Smooth muscle cell (in vitro differentiated cells): ENCODE results near the gene TWF2. TPM values are rescaled to one million over a fixed set of nuclear protein-coding genes. Genes with fewer than 3 reads are reported as not detected.
A peak's percentile ranks its signal among the peaks of the same experiment; 100 is the strongest.

Source experiments
- DNase-seq: peaks from one replicate; lab custom pipeline; 2025; ENCODE audit not compliant: unreplicated experiment; lab: John Stamatoyannopoulos, UW
- H2AFZ ChIP-seq: fragments of 200-600 bp; sonication (generic); 2 replicates; pipeline ENCODE4 v1.6.0; 2016; ENCODE audit warnings: antibody characterized with exemption, low read depth, mild to moderate bottlenecking
- H3F3A ChIP-seq: fragments of 200-600 bp; sonication (generic); 2 replicates; pipeline ENCODE4 v1.6.0; 2017; ENCODE audit warnings: antibody characterized with exemption, low read depth
- H3K27ac ChIP-seq: fragments of 200-600 bp; sonication (generic); 2 replicates; pipeline ENCODE4 v1.5.1; 2016; ENCODE audit warnings: low read depth, mild to moderate bottlenecking
- H3K27me3 ChIP-seq: fragments of 200-600 bp; sonication (generic); 2 replicates; pipeline ENCODE4 v1.6.1; 2016; ENCODE audit warnings: low read depth, mild to moderate bottlenecking
- H3K36me3 ChIP-seq: fragments of 200-600 bp; sonication (generic); 2 replicates; pipeline ENCODE4 v1.5.1; 2016; ENCODE audit warnings: low read depth
- H3K4me1 ChIP-seq: fragments of 200-600 bp; sonication (generic); 2 replicates; pipeline ENCODE4 v1.5.1; 2016; ENCODE audit warnings: low read depth
- H3K4me2 ChIP-seq: fragments of 200-600 bp; sonication (generic); 2 replicates; pipeline ENCODE4 v1.6.0; 2016; ENCODE audit warnings: mild to moderate bottlenecking
- H3K4me3 ChIP-seq: fragments of 200-600 bp; sonication (generic); 2 replicates; pipeline ENCODE4 v1.5.1; 2016; ENCODE audit warnings: mild to moderate bottlenecking
- H3K79me2 ChIP-seq: fragments of 200-600 bp; sonication (generic); 2 replicates; pipeline ENCODE4 v1.6.0; 2016; ENCODE audit warnings: low read depth, mild to moderate bottlenecking
- H3K9ac ChIP-seq: fragments of 200-600 bp; sonication (generic); 2 replicates; pipeline ENCODE4 v1.6.0; 2016; ENCODE audit warnings: low read depth
- H3K9me3 ChIP-seq: fragments of 200-600 bp; sonication (generic); replicated peaks from 2 replicates; pipeline ENCODE4 v1.5.1; 2016; ENCODE audit warnings: low read depth
- H4K20me1 ChIP-seq: fragments of 200-600 bp; sonication (generic); 2 replicates; pipeline ENCODE4 v1.6.0; 2016; ENCODE audit warnings: low read depth
- WGBS: methylation state at CpG from one replicate; pipeline ENCODE4 v1.1.7; 2016; ENCODE audit warnings: low lambda C conversion rate; 5-methylcytosine and 5-hydroxymethylcytosine counted together
- polyA plus RNA-seq: library from polyadenylated mRNA; unstranded; fragments of >200 nt; fragmentation: Nextera tagmentation; extraction: Ambion mirVana; gene quantifications from 2 replicates; pipeline ENCODE4 v1.2.1, GENCODE V29; 2016
- total RNA-seq: library from RNA; depleted of rRNA; stranded (reverse); fragments of >200 nt; gene quantifications from 2 replicates; pipeline ENCODE4 v1.2.3, GENCODE V29; 2014
- TF ChIP-seq, protein P1 (sequence below): fragments of 200-600 bp; sonication (generic); IDR thresholded peaks from 2 replicates; pipeline ENCODE4 v1.5.1; 2017; ENCODE audit warnings: borderline replicate concordance, mild to moderate bottlenecking, antibody characterized with exemption; ENCODE audit not compliant: insufficient read depth, poor library complexity, severe bottlenecking

The TWF2 gene
- total and polyA plus RNA-seq, 2 experiments from 2014 or later: 80.9 to 96.8 TPM

DNA sequence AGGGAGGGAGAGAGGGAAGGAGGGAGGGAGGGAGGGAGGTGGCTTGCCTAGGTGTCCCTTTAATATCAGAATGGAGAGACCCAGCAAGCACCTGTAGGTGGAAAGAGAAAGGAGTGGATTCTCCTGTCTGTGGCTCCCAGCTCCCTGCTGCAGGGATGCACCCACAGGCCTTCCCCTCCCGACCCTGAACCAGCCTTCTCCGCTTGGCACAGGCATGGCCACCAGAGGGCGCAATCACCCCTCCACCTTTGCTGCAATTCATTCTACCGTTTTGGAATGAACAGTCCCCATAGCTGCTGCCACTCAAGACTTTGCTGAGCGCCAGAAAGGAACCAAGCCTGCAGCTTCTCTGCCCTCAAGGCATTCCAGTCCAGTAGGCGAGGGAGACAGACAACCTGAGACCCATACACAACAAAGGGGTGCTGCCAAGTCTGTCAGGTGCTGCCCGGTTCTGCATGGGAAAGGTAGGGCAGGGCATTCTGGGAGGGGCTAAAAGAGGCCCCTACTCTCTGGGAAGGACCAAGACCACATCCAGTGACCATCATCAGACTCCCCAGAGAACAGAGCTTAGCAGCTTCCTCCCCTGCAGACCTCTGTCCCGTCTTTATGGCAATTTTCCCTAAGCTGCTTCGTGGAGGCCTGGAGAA, 18.5 kb downstream of the TWF2 start:
- H3K4me3 ChIP-seq: no peak overlapping the region
- H3K4me1 ChIP-seq: no peaks in the 10 kb centered on the region
- no peaks in the 10 kb centered on the region for H4K20me1 ChIP-seq
- H3K9ac ChIP-seq: no peak overlapping the region
- H3F3A ChIP-seq: no peaks in the 10 kb centered on the region
- WGBS: 23% methylated on average over 8 of the region's 9 CpGs
- peak; percentile 48 for DNase-seq
- H3K27me3 ChIP-seq: no peaks in the 10 kb centered on the region
- H3K27ac ChIP-seq: no peak overlapping the region
- H3K9me3 ChIP-seq: no peaks in the 10 kb centered on the region
- no peak overlapping the region for H2AFZ ChIP-seq
- no peaks in the 10 kb centered on the region for H3K79me2 ChIP-seq
- H3K36me3 ChIP-seq: no peaks in the 10 kb centered on the region
- H3K4me2 ChIP-seq: no peak overlapping the region
- TF ChIP-seq, protein P1, sequence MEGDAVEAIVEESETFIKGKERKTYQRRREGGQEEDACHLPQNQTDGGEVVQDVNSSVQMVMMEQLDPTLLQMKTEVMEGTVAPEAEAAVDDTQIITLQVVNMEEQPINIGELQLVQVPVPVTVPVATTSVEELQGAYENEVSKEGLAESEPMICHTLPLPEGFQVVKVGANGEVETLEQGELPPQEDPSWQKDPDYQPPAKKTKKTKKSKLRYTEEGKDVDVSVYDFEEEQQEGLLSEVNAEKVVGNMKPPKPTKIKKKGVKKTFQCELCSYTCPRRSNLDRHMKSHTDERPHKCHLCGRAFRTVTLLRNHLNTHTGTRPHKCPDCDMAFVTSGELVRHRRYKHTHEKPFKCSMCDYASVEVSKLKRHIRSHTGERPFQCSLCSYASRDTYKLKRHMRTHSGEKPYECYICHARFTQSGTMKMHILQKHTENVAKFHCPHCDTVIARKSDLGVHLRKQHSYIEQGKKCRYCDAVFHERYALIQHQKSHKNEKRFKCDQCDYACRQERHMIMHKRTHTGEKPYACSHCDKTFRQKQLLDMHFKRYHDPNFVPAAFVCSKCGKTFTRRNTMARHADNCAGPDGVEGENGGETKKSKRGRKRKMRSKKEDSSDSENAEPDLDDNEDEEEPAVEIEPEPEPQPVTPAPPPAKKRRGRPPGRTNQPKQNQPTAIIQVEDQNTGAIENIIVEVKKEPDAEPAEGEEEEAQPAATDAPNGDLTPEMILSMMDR: peak; percentile 92

DNA sequence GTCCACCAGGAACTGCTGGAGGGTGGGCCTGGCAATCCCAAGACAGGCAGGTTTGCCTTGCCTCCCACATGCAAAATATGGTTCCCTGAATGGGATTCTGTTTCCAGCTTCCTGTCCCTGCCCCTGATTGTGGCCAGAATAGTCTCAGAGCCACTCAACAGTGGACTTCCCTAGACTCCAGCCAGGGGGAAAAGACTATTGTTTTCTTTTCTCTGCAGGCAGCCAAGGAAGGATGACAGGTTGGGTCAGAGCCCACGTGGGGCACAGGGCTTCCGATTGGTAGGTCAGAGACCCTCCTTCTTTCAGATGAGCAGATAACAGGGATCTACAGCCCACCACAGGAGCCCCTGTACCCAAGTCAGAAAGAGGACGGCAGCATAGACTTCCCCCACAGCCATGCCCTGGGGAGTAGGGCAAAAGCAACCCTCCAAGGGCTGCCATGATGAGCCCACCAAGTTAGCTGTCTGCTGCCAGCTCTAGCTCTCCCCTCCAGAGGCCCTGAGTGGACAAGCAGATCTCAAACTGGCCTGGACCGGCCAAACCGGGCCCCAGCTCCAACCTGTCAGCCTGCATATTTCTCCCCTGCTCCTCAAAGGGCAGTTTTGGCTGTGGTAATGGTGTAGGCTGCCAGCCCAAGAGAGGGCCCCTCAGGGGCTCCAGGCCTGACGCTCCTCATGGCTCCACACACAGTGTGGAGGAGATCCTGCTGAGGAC, 19.9 kb downstream of the TWF2 start:
- no peak for DNase-seq
- Histone ChIP-seq H3K4me1 (no peaks in the 10 kb centered on the region), H3F3A (no peaks in the 10 kb centered on the region), H3K36me3 (no peaks in the 10 kb centered on the region), H3K9ac (no peak overlapping the region), H3K9me3 (no peaks in the 10 kb centered on the region), H3K79me2 (no peaks in the 10 kb centered on the region), H3K27ac (no peak overlapping the region), H3K4me3 (no peak overlapping the region), H3K4me2 (no peak overlapping the region), H4K20me1 (no peaks in the 10 kb centered on the region), H3K27me3 (no peaks in the 10 kb centered on the region), H2AFZ (no peak overlapping the region)
- TF ChIP-seq, protein P1: no peak
- 70% methylated on average over 6 of the region's 6 CpGs for WGBS

- TF ChIP-seq, protein P1: no peak
- 96% methylated on average over 7 of the region's 12 CpGs for WGBS
- H3K27me3 ChIP-seq: no peaks in the 10 kb centered on the region
Observed at GRCh38 chr3:52218454-52218853, 20.5 kb downstream of the TWF2 start.

More at GRCh38 chr3:52218454-52218853, 20.5 kb downstream of the TWF2 start:
- H3K4me3 ChIP-seq: no peak overlapping the region
- no peak overlapping the region for H3K4me2 ChIP-seq
- no peaks in the 10 kb centered on the region for H3K36me3 ChIP-seq
- H3F3A ChIP-seq: no peaks in the 10 kb centered on the region
- H3K9me3 ChIP-seq: no peaks in the 10 kb centered on the region
- no peak for DNase-seq
- no peaks in the 10 kb centered on the region for H3K79me2 ChIP-seq
- H3K9ac ChIP-seq: no peak overlapping the region
- H4K20me1 ChIP-seq: no peaks in the 10 kb centered on the region
- H2AFZ ChIP-seq: no peak overlapping the region
- no peak overlapping the region for H3K27ac ChIP-seq
- no peaks in the 10 kb centered on the region for H3K4me1 ChIP-seq
